Epithelial cell of proximal tubule (primary cell): ENCODE data around the gene SYS1. TPM values are rescaled to one million over a fixed set of nuclear protein-coding genes. Genes with fewer than 3 reads are reported as not detected.
A peak's percentile ranks its signal among the peaks of the same experiment; 100 is the strongest.

ENCODE experiments used
- DNase-seq: peaks from one replicate; pipeline ENCODE4 v3.0.0-alpha.2; 2011; ENCODE audit warnings: low read depth
- H3K4me3 ChIP-seq: 2 replicates; pipeline ENCODE4 v1.5.1; 2011; ENCODE audit warnings: low read depth, mild to moderate bottlenecking, low read length
- CTCF ChIP-seq: conservative IDR thresholded peaks from 2 replicates; pipeline ENCODE4 v1.5.1; 2012; ENCODE audit warnings: low read depth, mild to moderate bottlenecking, low read length
- total RNA-seq: library from RNA; depleted of rRNA; stranded (reverse); fragments of >200 nt; gene quantifications from 2 replicates; pipeline ENCODE4 v1.2.3, GENCODE V29; 2015

The SYS1 gene
- total RNA-seq: 22.6 and 30.3 TPM in 2 replicates

- peak; percentile 83 for DNase-seq
- TF ChIP-seq CTCF: peak; percentile 80
- H3K4me3 ChIP-seq: peak within 1 kb of the TSS; percentile 81
Measured at GRCh38 chr20:45362804-45363610, at the start of gene SYS1. Gene SYS1, plus strand, starts transcription at chr20:45363156. Its CDS starts 376 bp downstream, at chr20:45363532.

- no peak overlapping the region for H3K4me3 ChIP-seq
- no peak for DNase-seq
- no peak for TF ChIP-seq CTCF
Measured at GRCh38 chr20:45313943-45314342, 49.0 kb upstream of the SYS1 start.

GRCh38 chr20:45315672-45316071 is 47.3 kb upstream of the SYS1 start:
- no peak for DNase-seq
- no peak for TF ChIP-seq CTCF
- no peak overlapping the region for H3K4me3 ChIP-seq

- TF ChIP-seq CTCF: no peak
Measured at GRCh38 chr20:45316150-45317080, 46.5 kb upstream of the SYS1 start.

GRCh38 chr20:45317826-45318225 is 45.1 kb upstream of the SYS1 start:
- no peak for DNase-seq
- TF ChIP-seq CTCF: no peak
- H3K4me3 ChIP-seq: no peak overlapping the region

More at GRCh38 chr20:45316150-45317080, 46.5 kb upstream of the SYS1 start:
- no peak overlapping the region for H3K4me3 ChIP-seq
- DNase-seq: no peak

GRCh38 chr20:45318386-45318939 is 44.5 kb upstream of the SYS1 start:
- no peak overlapping the region for H3K4me3 ChIP-seq
- no peak for DNase-seq
- no peak for TF ChIP-seq CTCF
